GM23338 (cell line): ENCODE data around the gene HSDL1. TPM values are rescaled to one million over a fixed set of nuclear protein-coding genes. Genes with fewer than 3 reads are reported as not detected.

Source experiments
- ATAC-seq: fragments of 200-7000 bp; cut with Tn5 transposase; 3 replicates; pipeline ENCODE4 v1.9.1; 2020
- DNase-seq: peaks from one replicate; pipeline ENCODE4 v3.0.0-alpha.2; 2015; ENCODE audit warnings: low spot score
- H2AFZ ChIP-seq: fragments of 200-600 bp; sonication (generic); 2 replicates; pipeline ENCODE4 v1.8.0; 2016; ENCODE audit warnings: antibody characterized with exemption, mild to moderate bottlenecking, moderate library complexity
- H3F3A ChIP-seq: fragments of 200-600 bp; sonication (generic); replicated peaks from 2 replicates; pipeline ENCODE4 v1.8.0; 2017; ENCODE audit warnings: antibody characterized with exemption, mixed run types, low read depth
- H3K27ac ChIP-seq: fragments of 200-600 bp; sonication (generic); 2 replicates; pipeline ENCODE4 v1.6.1; 2016; ENCODE audit warnings: low read depth
- H3K27me3 ChIP-seq: fragments of 200-600 bp; sonication (generic); 2 replicates; pipeline ENCODE4 v1.8.0; 2016; ENCODE audit warnings: mild to moderate bottlenecking, mixed run types, moderate library complexity; ENCODE audit not compliant: insufficient read depth
- H3K36me3 ChIP-seq: fragments of 200-600 bp; sonication (generic); 2 replicates; pipeline ENCODE4 v1.8.0; 2016; ENCODE audit warnings: mild to moderate bottlenecking; ENCODE audit not compliant: insufficient read depth
- H3K4me1 ChIP-seq: fragments of 200-600 bp; sonication (generic); 2 replicates; pipeline ENCODE4 v1.8.0; 2016; ENCODE audit warnings: mild to moderate bottlenecking, moderate library complexity; ENCODE audit not compliant: insufficient read depth
- H3K4me2 ChIP-seq: fragments of 200-600 bp; sonication (generic); 2 replicates; pipeline ENCODE4 v1.7.1; 2017; ENCODE audit warnings: mixed run types
- H3K4me3 ChIP-seq: fragments of 200-600 bp; sonication (generic); 2 replicates; pipeline ENCODE4 v1.6.1; 2016; ENCODE audit warnings: mixed run types
- H3K79me2 ChIP-seq: fragments of 200-600 bp; sonication (generic); replicated peaks from 2 replicates; pipeline ENCODE4 v1.8.0; 2017; ENCODE audit warnings: mild to moderate bottlenecking; ENCODE audit not compliant: insufficient read depth
- H3K9me2 ChIP-seq: fragments of 200-600 bp; sonication (generic); 2 replicates; pipeline ENCODE4 v1.8.0; 2017; ENCODE audit not compliant: insufficient read depth
- H4K20me1 ChIP-seq: fragments of 200-600 bp; sonication (generic); replicated peaks from 2 replicates; pipeline ENCODE4 v1.8.0; 2017; ENCODE audit warnings: mild to moderate bottlenecking; ENCODE audit not compliant: insufficient read depth
- H3K27ac Mint-ChIP-seq: 2 replicates; pipeline ENCODE4 v1.8.0; 2020; ENCODE audit warnings: inconsistent platforms, mild to moderate bottlenecking, moderate library complexity, mixed read lengths
- H3K27me3 Mint-ChIP-seq: 3 replicates; pipeline ENCODE4 v1.8.0; 2022; ENCODE audit warnings: low read depth, mild to moderate bottlenecking, moderate library complexity, mixed read lengths, inconsistent platforms; ENCODE audit not compliant: insufficient read depth, poor library complexity
- H3K36me3 Mint-ChIP-seq: 3 replicates; pipeline ENCODE4 v1.8.0; 2021; ENCODE audit warnings: low read depth, mild to moderate bottlenecking, inconsistent platforms, moderate library complexity, mixed read lengths
- H3K4me1 Mint-ChIP-seq: 3 replicates; pipeline ENCODE4 v1.8.0; 2020; ENCODE audit warnings: mild to moderate bottlenecking, inconsistent platforms, mixed read lengths
- H3K4me3 Mint-ChIP-seq: 3 replicates; pipeline ENCODE4 v1.8.0; 2021; ENCODE audit warnings: moderate library complexity, mild to moderate bottlenecking, inconsistent platforms, mixed read lengths
- H3K9me3 Mint-ChIP-seq: 3 replicates; pipeline ENCODE4 v1.8.0; 2020; ENCODE audit warnings: moderate library complexity, mild to moderate bottlenecking, inconsistent platforms, mixed read lengths
- JUNB ChIP-seq: IDR thresholded peaks from one replicate; pipeline ENCODE4 v1.6.1; 2016; ENCODE audit warnings: antibody characterized with exemption; ENCODE audit not compliant: unreplicated experiment
- NANOG ChIP-seq: IDR thresholded peaks from 2 replicates; pipeline ENCODE4 v1.6.1; 2016; ENCODE audit warnings: antibody characterized with exemption, borderline replicate concordance
- POLR2AphosphoS5 ChIP-seq: IDR thresholded peaks from 2 replicates; pipeline ENCODE4 v1.6.1; 2016; ENCODE audit warnings: antibody characterized with exemption, low read depth
- ZNF114 ChIP-seq: fragments of 250-450 bp; sonication (Bioruptor Pico); IDR thresholded peaks from 2 replicates; pipeline ENCODE4 v1.5.0; 2020; ENCODE audit warnings: mild to moderate bottlenecking, moderate library complexity
- ZNF331 ChIP-seq: fragments of 250-450 bp; sonication (Bioruptor Pico); IDR thresholded peaks from 2 replicates; pipeline ENCODE4 v1.5.0; 2020; ENCODE audit warnings: low read depth, mild to moderate bottlenecking, moderate library complexity
- ZNF462 ChIP-seq: fragments of 250-450 bp; sonication (Bioruptor Pico); IDR thresholded peaks from 2 replicates; pipeline ENCODE4 v1.5.0; 2020; ENCODE audit warnings: mild to moderate bottlenecking, moderate library complexity
- polyA plus RNA-seq: library from polyadenylated mRNA; unstranded; fragments of >200 nt; fragmentation: Nextera tagmentation; extraction: Ambion mirVana; gene quantifications from 2 replicates; pipeline ENCODE4 v1.2.1, GENCODE V29; 2016
- total RNA-seq: library from RNA; depleted of rRNA; stranded (reverse); fragments of >200 nt; shearing (Covaris generic); gene quantifications from 2 replicates; pipeline ENCODE4 v1.2.3, GENCODE V29; 2014

Gene HSDL1
- total and polyA plus RNA-seq, 2 experiments from 2014 or later: 16.6 to 46.1 TPM

GRCh38 chr16:84091460-84091859 is 53.5 kb downstream of the HSDL1 start:
- H3K36me3 ChIP-seq: peaks cover 14% of the 10 kb centered on the region
- no peak for TF ChIP-seq POLR2AphosphoS5
- no peak for TF ChIP-seq ZNF462
- TF ChIP-seq JUNB: no peak
- TF ChIP-seq ZNF331: no peak
- no peak for TF ChIP-seq NANOG
- ATAC-seq: no peak
- H3K4me3 Mint-ChIP-seq: no peak overlapping the region
- H4K20me1 ChIP-seq: no peaks in the 10 kb centered on the region; the same call in 1 of the 2 replicates
- no peak overlapping the region for H3K27ac Mint-ChIP-seq
- no peaks in the 10 kb centered on the region for H3K27me3 ChIP-seq
- H3K9me3 Mint-ChIP-seq: no peaks in the 10 kb centered on the region
- H3K79me2 ChIP-seq: no peaks in the 10 kb centered on the region
- H3K4me1 ChIP-seq: no peaks in the 10 kb centered on the region
- no peak for DNase-seq
- H3K27me3 Mint-ChIP-seq: peaks cover 2% of the 10 kb centered on the region
- no peak overlapping the region for H3K27ac ChIP-seq
- H3K4me3 ChIP-seq: no peak overlapping the region
- H3K9me2 ChIP-seq: no peaks in the 10 kb centered on the region
- H3K36me3 Mint-ChIP-seq: peaks cover 66% of the 10 kb centered on the region
- H3K4me2 ChIP-seq: no peak overlapping the region
- H2AFZ ChIP-seq: no peak overlapping the region
- H3F3A ChIP-seq: no peaks in the 10 kb centered on the region
- H3K4me1 Mint-ChIP-seq: no peaks in the 10 kb centered on the region

- H3K4me3 ChIP-seq: no peak overlapping the region
- peaks cover 19% of the 10 kb centered on the region for H3K36me3 ChIP-seq
- H3K4me2 ChIP-seq: no peak overlapping the region
- no peaks in the 10 kb centered on the region for H3K79me2 ChIP-seq
- H3K27ac ChIP-seq: no peak overlapping the region
- H3K9me3 Mint-ChIP-seq: no peaks in the 10 kb centered on the region
- no peaks in the 10 kb centered on the region for H3K4me1 Mint-ChIP-seq
- no peak overlapping the region for H3K27ac Mint-ChIP-seq
- ATAC-seq (no peak), DNase-seq (no peak)
- H3K27me3 ChIP-seq: no peaks in the 10 kb centered on the region
- H4K20me1 ChIP-seq: peaks cover 3% of the 10 kb centered on the region; the same call in 1 of the 2 replicates
- H3K4me3 Mint-ChIP-seq: no peak overlapping the region
- H3K4me1 ChIP-seq: no peaks in the 10 kb centered on the region
- no peak overlapping the region for H2AFZ ChIP-seq
- H3F3A ChIP-seq: no peaks in the 10 kb centered on the region
- no peaks in the 10 kb centered on the region for H3K9me2 ChIP-seq
- H3K27me3 Mint-ChIP-seq: peaks cover 3% of the 10 kb centered on the region
- H3K36me3 Mint-ChIP-seq: peaks cover 67% of the 10 kb centered on the region
- TF ChIP-seq JUNB (no peak), NANOG (no peak), ZNF114 (CRISPR knock-in tag) (no peak), ZNF462 (no peak)
Observed at GRCh38 chr16:84090211-84090610, 54.8 kb downstream of the HSDL1 start.
